ENCODE data around the gene ALOXE3. TPM values are rescaled to one million over a fixed set of nuclear protein-coding genes. Genes with fewer than 3 reads are reported as not detected.

The ALOXE3 gene
- total and polyA plus RNA-seq, 4 donors = not detected

GRCh38 chr17:8073627-8074484, 44.5 kb downstream of the ALOXE3 start:
- no peak overlapping the region for H3K4me3 ChIP-seq (ENCODE audit: low read depth in 1 of 3, low read length in 3 of 3)
- no peaks in the 10 kb centered on the region for H3K9me3 ChIP-seq (ENCODE audit: control insufficient read depth in 4 of 4, low read length in 3 of 4)
- TF ChIP-seq CTCF (IDR thresholded peaks at IDR 0.05; ENCODE audit: low read depth, low read length, missing input control) (peak; percentile 83), RAD21 (IDR thresholded peaks at IDR 0.05) (peak in 1 of 2 donors; percentile 66), EGR1 (IDR thresholded peaks at IDR 0.05; ENCODE audit: low read depth in 2 of 2) (no peak), TAF1 (conservative IDR thresholded peaks at IDR 0.05) (no peak), ZBTB33 (IDR thresholded peaks at IDR 0.05) (no peak), FOXA1 (IDR thresholded peaks at IDR 0.05) (no peak)
- peaks cover 4 to 20% (median 6%) of the 10 kb centered on the region in 4 donors for H3K4me1 ChIP-seq (ENCODE audit: control insufficient read depth in 4 of 4, insufficient read depth in 4 of 4, low read length in 3 of 4)
- DNase-seq (ENCODE audit: low spot score) = peak; percentile 74
- peaks cover 0 to 31% (median 19%) of the 10 kb centered on the region in 4 donors for H3K27me3 ChIP-seq (ENCODE audit: control insufficient read depth in 4 of 4, insufficient read depth in 4 of 4, low read length in 3 of 4)
- H3K36me3 ChIP-seq (ENCODE audit: control insufficient read depth in 4 of 4, insufficient read depth in 3 of 4, low read depth in 1 of 4, low read length in 3 of 4) = no peaks in the 10 kb centered on the region
- H3K27ac ChIP-seq (ENCODE audit: low read depth in 1 of 2, low read length in 2 of 2) = no peak overlapping the region
- H3K9ac ChIP-seq (ENCODE audit: low read depth in 1 of 2, low read length in 2 of 2) = no peak overlapping the region
- 6% methylated on average over 28 of the region's 28 CpGs for WGBS

GRCh38 chr17:8072729-8073461, 45.4 kb downstream of the ALOXE3 start:
- Histone ChIP-seq H3K4me3 (ENCODE audit: low read depth in 1 of 3, low read length in 3 of 3) (no peak overlapping the region), H3K27ac (ENCODE audit: low read depth in 1 of 2, low read length in 2 of 2) (no peak overlapping the region), H3K27me3 (ENCODE audit: control insufficient read depth in 4 of 4, insufficient read depth in 4 of 4, low read length in 3 of 4) (peaks cover 0 to 32% (median 17%) of the 10 kb centered on the region in 4 donors), H3K9ac (ENCODE audit: low read depth in 1 of 2, low read length in 2 of 2) (no peak overlapping the region), H3K4me1 (ENCODE audit: control insufficient read depth in 4 of 4, insufficient read depth in 4 of 4, low read length in 3 of 4) (peaks cover 4 to 20% (median 6%) of the 10 kb centered on the region in 4 donors), H3K9me3 (ENCODE audit: control insufficient read depth in 4 of 4, low read length in 3 of 4) (no peaks in the 10 kb centered on the region), H3K36me3 (ENCODE audit: control insufficient read depth in 4 of 4, insufficient read depth in 3 of 4, low read depth in 1 of 4, low read length in 3 of 4) (no peaks in the 10 kb centered on the region)
- 11% methylated on average over 40 of the region's 40 CpGs for WGBS
- TF ChIP-seq CTCF (IDR thresholded peaks at IDR 0.05; ENCODE audit: low read depth, low read length, missing input control) = no peak
- TF ChIP-seq ATF3 (IDR thresholded peaks at IDR 0.05) = no peak
- no peak for TF ChIP-seq HNF4A (conservative IDR thresholded peaks at IDR 0.05)
- TF ChIP-seq NR2F2 (IDR thresholded peaks at IDR 0.05) = no peak
- no peak for TF ChIP-seq SP1 (IDR thresholded peaks at IDR 0.05)
- DNase-seq (ENCODE audit: low spot score) = no peak

Measured in liver (tissue), 9 donors.